ACC112 (cell line): ENCODE data around the gene ITPKB.
"Not testable (repeated sequence)": the region's sequence is repeated elsewhere in the genome, so short reads cannot be mapped to it uniquely, and the experiment has no call there.

ENCODE experiments used
- H2AFZ ChIP-seq: fragments of 200-600 bp; sonication (generic); one replicate; pipeline ENCODE4 v1.6.0; 2017; ENCODE audit warnings: antibody characterized with exemption, low read length; ENCODE audit not compliant: unreplicated experiment
- H3K27ac ChIP-seq: fragments of 200-600 bp; sonication (generic); 2 replicates; pipeline ENCODE4 v1.5.1; 2014; ENCODE audit warnings: low read depth, mild to moderate bottlenecking, antibody characterized with exemption, low read length, moderate library complexity
- H3K27me3 ChIP-seq: fragments of 200-600 bp; sonication (generic); 2 replicates; pipeline ENCODE4 v1.6.1; 2014; ENCODE audit warnings: mild to moderate bottlenecking, antibody characterized with exemption, low read length, moderate library complexity, mixed read lengths; ENCODE audit not compliant: insufficient read depth
- H3K36me3 ChIP-seq: fragments of 200-600 bp; sonication (generic); 2 replicates; pipeline ENCODE4 v1.6.1; 2016; ENCODE audit warnings: mild to moderate bottlenecking, antibody characterized with exemption, low read length, moderate library complexity, mixed read lengths; ENCODE audit not compliant: insufficient read depth
- H3K4me1 ChIP-seq: fragments of 200-600 bp; sonication (generic); one replicate; pipeline ENCODE4 v1.6.1; 2016; ENCODE audit warnings: low read length, mixed read lengths; ENCODE audit not compliant: insufficient read depth, unreplicated experiment, control insufficient read depth
- H3K4me3 ChIP-seq: fragments of 200-600 bp; sonication (generic); 2 replicates; pipeline ENCODE4 v1.5.1; 2014; ENCODE audit warnings: mild to moderate bottlenecking, low read depth, low read length
- H3K79me2 ChIP-seq: fragments of 200-600 bp; sonication (generic); one replicate; pipeline ENCODE4 v1.6.0; 2016; ENCODE audit warnings: low read length; ENCODE audit not compliant: control insufficient read depth, unreplicated experiment, insufficient read depth

Gene ITPKB

GRCh38 chr1:226730071-226730470, 9.0 kb downstream of the ITPKB start:
- Histone ChIP-seq H3K79me2 (no peaks in the 10 kb centered on the region), H3K36me3 (no peaks in the 10 kb centered on the region), H3K4me1 (no peaks in the 10 kb centered on the region), H3K4me3 (no peak overlapping the region), H3K27ac (no peak overlapping the region), H3K27me3 (no peaks in the 10 kb centered on the region), H2AFZ (no peak overlapping the region)

DNA sequence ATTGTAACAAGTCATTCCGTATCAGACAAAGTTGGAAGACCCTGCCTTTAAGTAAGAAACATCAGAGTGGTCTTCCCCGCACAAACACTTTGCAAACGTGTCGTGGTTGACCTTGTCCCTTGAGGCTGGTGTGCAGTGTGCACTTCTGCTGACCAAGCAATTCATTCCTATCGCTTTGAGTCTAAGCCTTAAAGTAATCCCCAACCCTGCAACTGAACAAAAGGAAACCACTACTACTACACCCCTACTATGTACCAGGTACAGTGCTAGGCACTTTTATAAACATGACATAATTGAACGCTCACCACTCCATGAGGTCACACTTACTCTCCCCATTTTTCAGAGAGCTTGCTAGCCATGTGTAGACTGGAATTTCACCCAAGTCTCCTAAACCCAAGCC, 10.6 kb downstream of the ITPKB start:
- H3K79me2 ChIP-seq = no peaks in the 10 kb centered on the region
- H2AFZ ChIP-seq = no peak overlapping the region
- no peaks in the 10 kb centered on the region for H3K36me3 ChIP-seq
- no peak overlapping the region for H3K27ac ChIP-seq
- no peak overlapping the region for H3K4me3 ChIP-seq
- H3K4me1 ChIP-seq = peaks cover 10% of the 10 kb centered on the region
- no peaks in the 10 kb centered on the region for H3K27me3 ChIP-seq

DNA sequence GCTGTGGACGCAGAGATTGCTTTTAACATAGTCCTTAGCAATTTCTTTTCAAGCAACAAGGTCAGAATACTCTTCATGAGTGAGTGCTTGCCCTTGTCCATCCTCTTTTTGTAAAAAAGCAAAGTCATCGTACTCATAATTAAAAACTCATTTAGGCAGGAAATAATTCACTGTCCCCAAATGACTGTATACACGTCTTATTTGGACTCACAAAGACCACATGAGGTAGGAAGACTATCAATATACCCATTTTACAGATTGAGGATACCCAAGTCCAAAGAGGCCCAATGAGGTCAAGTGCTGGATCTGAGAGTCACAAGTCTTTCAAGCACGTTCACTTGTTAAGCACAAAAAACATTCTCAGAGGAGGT, 13.2 kb downstream of the ITPKB start:
- Histone ChIP-seq H3K4me3 (no peak overlapping the region), H3K36me3 (no peaks in the 10 kb centered on the region), H3K27ac (no peak overlapping the region), H3K27me3 (no peaks in the 10 kb centered on the region), H3K4me1 (peaks cover 15% of the 10 kb centered on the region), H3K79me2 (no peaks in the 10 kb centered on the region), H2AFZ (no peak overlapping the region)

GRCh38 chr1:226723657-226724532, 15.2 kb downstream of the ITPKB start:
- H3K27ac ChIP-seq = no peak overlapping the region
- no peaks in the 10 kb centered on the region for H3K27me3 ChIP-seq
- peaks cover 15% of the 10 kb centered on the region for H3K4me1 ChIP-seq
- no peaks in the 10 kb centered on the region for H3K36me3 ChIP-seq
- no peak overlapping the region for H3K4me3 ChIP-seq
- no peaks in the 10 kb centered on the region for H3K79me2 ChIP-seq
- H2AFZ ChIP-seq = no peak overlapping the region

GRCh38 chr1:226722901-226723656, 16.0 kb downstream of the ITPKB start:
- Histone ChIP-seq H3K4me3 (no peak overlapping the region), H3K27me3 (no peaks in the 10 kb centered on the region), H3K79me2 (no peaks in the 10 kb centered on the region), H2AFZ (no peak overlapping the region), H3K4me1 (peaks cover 15% of the 10 kb centered on the region), H3K27ac (no peak overlapping the region), H3K36me3 (no peaks in the 10 kb centered on the region)

- no peak overlapping the region for H3K27ac ChIP-seq
- H3K4me1 ChIP-seq = peaks cover 15% of the 10 kb centered on the region
- no peaks in the 10 kb centered on the region for H3K36me3 ChIP-seq
- no peaks in the 10 kb centered on the region for H3K79me2 ChIP-seq
- no peak overlapping the region for H3K4me3 ChIP-seq
- H2AFZ ChIP-seq = no peak overlapping the region
- no peaks in the 10 kb centered on the region for H3K27me3 ChIP-seq
Observed at GRCh38 chr1:226722240-226722900, 16.7 kb downstream of the ITPKB start.

DNA sequence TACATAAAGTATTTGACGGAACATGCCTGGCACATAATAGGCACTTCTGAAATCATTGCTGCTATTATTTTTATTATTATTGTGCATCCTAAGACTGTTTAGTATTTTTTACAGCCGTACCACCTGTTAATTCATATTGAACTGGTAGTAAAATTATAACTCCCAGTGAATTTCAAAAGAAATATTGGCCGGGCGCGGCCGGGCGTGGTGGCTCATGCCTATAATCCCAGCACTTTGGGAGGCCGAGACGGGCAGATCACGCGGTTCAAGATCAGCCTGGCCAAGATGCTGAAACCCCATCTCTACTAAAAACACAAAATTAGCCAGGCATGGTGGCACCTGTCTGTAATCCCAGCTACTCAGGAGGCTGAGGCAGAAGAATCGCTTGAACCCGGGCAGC, 18.5 kb downstream of the ITPKB start:
- H3K27ac ChIP-seq, H3K4me3 ChIP-seq, H3K79me2 ChIP-seq, H2AFZ ChIP-seq, H3K36me3 ChIP-seq, H3K27me3 ChIP-seq: not testable (repeated sequence)
- H3K4me1 ChIP-seq = peaks cover 15% of the 10 kb centered on the region

DNA sequence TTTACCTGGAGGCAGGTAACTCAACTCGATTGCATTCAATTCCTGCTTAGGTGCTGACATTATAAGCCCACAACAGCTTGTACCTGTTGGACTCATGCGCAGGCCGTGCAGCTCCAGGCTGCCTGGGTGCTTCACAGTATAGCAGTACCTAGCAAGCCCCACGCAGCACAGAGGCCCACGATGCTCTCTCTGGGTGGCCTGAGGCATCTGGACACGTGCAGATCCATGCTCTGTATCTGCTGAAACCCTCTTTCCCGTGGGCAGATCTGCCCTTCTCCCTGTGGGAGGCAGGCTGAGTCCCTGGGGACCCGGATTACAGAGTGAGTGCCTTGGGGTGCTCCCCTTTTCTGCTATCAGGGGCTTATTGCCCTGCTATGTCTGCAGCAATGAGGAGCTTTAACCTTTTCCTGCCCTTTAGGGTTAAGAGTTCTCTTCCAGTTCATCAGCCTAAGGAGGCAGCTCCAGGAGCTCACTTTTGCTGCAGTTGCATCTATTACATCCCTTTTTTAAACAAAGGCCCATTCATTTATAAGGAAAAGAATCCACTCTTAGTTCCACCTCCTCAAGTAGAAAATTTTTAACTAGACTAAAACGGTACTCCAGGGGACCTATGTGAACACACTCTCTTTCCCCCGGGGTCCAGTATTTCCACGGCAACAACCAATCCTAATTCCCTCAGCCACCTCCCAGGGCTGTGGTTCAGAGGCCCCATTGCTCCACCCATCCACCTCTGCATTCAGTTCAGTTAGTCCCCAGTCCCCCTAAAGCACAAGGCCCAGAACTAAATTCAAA, 19.3 kb downstream of the ITPKB start:
- Histone ChIP-seq H3K36me3 (no peaks in the 10 kb centered on the region), H3K79me2 (no peaks in the 10 kb centered on the region), H3K4me3 (no peak overlapping the region), H3K4me1 (peaks cover 15% of the 10 kb centered on the region), H3K27ac (no peak overlapping the region), H2AFZ (no peak overlapping the region), H3K27me3 (no peaks in the 10 kb centered on the region)

DNA sequence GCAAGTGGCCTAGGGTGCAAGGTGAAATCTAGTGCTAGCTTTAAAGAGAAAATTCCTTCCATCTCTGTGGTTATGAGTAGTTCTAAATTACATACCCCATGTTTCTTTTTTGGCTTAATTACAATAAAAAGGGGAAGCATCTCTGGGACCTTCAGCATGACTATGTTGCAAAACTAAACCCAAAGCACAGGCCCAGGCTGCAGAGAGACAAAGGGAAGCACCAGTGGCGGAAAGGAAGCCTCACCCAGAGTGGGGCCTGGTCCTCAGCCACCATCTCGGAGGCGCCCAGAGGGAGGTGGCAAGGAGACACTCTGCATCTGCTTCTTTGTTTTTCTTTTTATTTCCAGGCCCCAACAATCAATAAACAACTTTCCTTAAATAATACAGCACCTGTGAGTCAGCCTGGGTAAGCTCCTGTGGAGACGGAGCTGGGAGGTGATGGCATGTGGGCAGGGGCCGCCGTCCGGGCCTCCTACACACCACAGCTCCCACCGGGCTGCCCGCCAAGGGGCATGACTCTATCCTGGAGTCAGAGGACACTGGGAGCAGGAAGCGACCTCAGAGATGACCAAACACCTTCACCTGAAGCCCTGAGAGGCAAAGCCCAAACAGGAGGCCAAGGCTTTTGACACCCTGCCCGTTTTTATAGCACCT, 21.7 kb downstream of the ITPKB start:
- Histone ChIP-seq H3K4me1 (no peaks in the 10 kb centered on the region), H3K4me3 (no peak overlapping the region), H2AFZ (no peak overlapping the region), H3K79me2 (no peaks in the 10 kb centered on the region), H3K36me3 (no peaks in the 10 kb centered on the region), H3K27ac (no peak overlapping the region), H3K27me3 (no peaks in the 10 kb centered on the region)

DNA sequence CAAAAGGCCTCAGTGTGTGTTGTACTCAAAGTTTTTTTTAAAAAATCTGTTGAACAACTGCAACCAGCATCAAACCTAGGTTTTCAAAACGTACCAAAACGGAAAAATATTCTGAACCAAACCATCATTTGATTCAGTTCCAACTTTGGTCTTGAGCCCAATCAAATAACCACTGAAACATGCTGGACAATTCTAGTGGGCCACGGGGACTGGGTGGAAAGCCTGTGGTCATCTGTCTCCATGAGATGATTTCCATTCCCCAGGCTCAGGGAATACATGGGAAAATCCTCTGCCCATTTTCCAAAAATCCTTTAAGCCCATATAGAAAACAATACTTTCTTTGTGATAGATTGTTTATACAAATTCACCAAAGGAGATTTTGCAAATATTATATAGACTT, 22.5 kb downstream of the ITPKB start:
- H3K27ac ChIP-seq = no peak overlapping the region
- H3K27me3 ChIP-seq = no peaks in the 10 kb centered on the region
- H3K4me1 ChIP-seq = no peaks in the 10 kb centered on the region
- no peak overlapping the region for H3K4me3 ChIP-seq
- no peaks in the 10 kb centered on the region for H3K79me2 ChIP-seq
- H2AFZ ChIP-seq = no peak overlapping the region
- no peaks in the 10 kb centered on the region for H3K36me3 ChIP-seq
